Measurements from ENCODE around the gene ATP10A.

GRCh38 chr15:25761971-25762662 is 101.0 kb downstream of the ATP10A start:
- TF ChIP-seq MAFK (IDR thresholded peaks at IDR 0.05; ENCODE audit: low read depth, low read length) (no peak), JUN (IDR thresholded peaks at IDR 0.05; ENCODE audit: low read depth, low read length) (no peak), POLR2A (IDR thresholded peaks at IDR 0.05; ENCODE audit: control extremely low read depth in 1 of 2, low read depth in 2 of 2, low read length in 2 of 2) (no peak), POLR2AphosphoS5 (IDR thresholded peaks at IDR 0.05; ENCODE audit: low read depth, low read length) (no peak), SP2 (IDR thresholded peaks at IDR 0.05; ENCODE audit: low read length) (no peak), TAF1 (IDR thresholded peaks at IDR 0.05; ENCODE audit: low read depth, low read length) (no peak), CHD1 (IDR thresholded peaks at IDR 0.05; ENCODE audit: low read depth, low read length) (no peak), CTBP2 (IDR thresholded peaks at IDR 0.05; ENCODE audit: borderline replicate concordance, insufficient read depth, insufficient read length, low read length) (no peak), EP300 (IDR thresholded peaks at IDR 0.05; ENCODE audit: borderline replicate concordance in 1 of 2, low read depth in 2 of 2, low read length in 2 of 2) (no peak), SIN3A (conservative IDR thresholded peaks at IDR 0.05 in 1 of 2, IDR thresholded peaks at IDR 0.05 in 1 of 2; ENCODE audit: low read depth in 1 of 2, low read length in 2 of 2) (no peak), RFX5 (IDR thresholded peaks at IDR 0.05; ENCODE audit: borderline replicate concordance, low read depth, low read length) (no peak)
- TF ChIP-seq, protein P1, sequence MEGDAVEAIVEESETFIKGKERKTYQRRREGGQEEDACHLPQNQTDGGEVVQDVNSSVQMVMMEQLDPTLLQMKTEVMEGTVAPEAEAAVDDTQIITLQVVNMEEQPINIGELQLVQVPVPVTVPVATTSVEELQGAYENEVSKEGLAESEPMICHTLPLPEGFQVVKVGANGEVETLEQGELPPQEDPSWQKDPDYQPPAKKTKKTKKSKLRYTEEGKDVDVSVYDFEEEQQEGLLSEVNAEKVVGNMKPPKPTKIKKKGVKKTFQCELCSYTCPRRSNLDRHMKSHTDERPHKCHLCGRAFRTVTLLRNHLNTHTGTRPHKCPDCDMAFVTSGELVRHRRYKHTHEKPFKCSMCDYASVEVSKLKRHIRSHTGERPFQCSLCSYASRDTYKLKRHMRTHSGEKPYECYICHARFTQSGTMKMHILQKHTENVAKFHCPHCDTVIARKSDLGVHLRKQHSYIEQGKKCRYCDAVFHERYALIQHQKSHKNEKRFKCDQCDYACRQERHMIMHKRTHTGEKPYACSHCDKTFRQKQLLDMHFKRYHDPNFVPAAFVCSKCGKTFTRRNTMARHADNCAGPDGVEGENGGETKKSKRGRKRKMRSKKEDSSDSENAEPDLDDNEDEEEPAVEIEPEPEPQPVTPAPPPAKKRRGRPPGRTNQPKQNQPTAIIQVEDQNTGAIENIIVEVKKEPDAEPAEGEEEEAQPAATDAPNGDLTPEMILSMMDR (IDR thresholded peaks at IDR 0.05; ENCODE audit: control extremely low read depth in 1 of 3, insufficient read depth in 1 of 3, low read depth in 1 of 3, low read length in 3 of 3) = no peak
- TF ChIP-seq, protein P2, sequence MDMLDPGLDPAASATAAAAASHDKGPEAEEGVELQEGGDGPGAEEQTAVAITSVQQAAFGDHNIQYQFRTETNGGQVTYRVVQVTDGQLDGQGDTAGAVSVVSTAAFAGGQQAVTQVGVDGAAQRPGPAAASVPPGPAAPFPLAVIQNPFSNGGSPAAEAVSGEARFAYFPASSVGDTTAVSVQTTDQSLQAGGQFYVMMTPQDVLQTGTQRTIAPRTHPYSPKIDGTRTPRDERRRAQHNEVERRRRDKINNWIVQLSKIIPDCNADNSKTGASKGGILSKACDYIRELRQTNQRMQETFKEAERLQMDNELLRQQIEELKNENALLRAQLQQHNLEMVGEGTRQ (IDR thresholded peaks at IDR 0.05; ENCODE audit: low read length) = no peak

All from H1 (cell line).